ENCODE results near the gene SLC5A11. TPM values are rescaled to one million over a fixed set of nuclear protein-coding genes. Genes with fewer than 3 reads are reported as not detected.

SLC5A11 gene
- total RNA-seq, 1 experiment from 2014 or later, result 0.22 TPM

DNA sequence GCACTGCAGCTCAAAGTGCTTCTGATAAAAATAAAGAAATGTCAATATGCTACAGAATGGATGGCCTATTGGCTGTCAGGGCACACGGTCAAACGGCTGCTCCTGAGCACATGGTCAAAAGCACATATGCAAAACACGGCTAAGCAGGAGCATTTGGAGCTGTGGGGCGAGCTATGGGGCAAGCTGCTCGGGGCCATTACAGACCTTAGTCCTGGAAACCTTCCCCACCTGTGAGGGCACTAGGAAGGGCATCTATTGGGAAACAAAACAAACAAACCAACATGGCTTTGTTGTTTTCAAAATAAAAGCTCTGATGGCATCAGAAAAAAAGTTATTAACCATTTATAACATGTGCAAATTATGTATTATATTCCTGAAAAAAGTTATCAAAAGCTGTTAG is 83.6 kb downstream of the SLC5A11 start:
- no CpG with 5 or more reads among the region's 5 CpGs for WGBS (ENCODE audit: extremely low coverage, insufficient read length, low lambda C conversion rate)
- TF ChIP-seq, protein P1, sequence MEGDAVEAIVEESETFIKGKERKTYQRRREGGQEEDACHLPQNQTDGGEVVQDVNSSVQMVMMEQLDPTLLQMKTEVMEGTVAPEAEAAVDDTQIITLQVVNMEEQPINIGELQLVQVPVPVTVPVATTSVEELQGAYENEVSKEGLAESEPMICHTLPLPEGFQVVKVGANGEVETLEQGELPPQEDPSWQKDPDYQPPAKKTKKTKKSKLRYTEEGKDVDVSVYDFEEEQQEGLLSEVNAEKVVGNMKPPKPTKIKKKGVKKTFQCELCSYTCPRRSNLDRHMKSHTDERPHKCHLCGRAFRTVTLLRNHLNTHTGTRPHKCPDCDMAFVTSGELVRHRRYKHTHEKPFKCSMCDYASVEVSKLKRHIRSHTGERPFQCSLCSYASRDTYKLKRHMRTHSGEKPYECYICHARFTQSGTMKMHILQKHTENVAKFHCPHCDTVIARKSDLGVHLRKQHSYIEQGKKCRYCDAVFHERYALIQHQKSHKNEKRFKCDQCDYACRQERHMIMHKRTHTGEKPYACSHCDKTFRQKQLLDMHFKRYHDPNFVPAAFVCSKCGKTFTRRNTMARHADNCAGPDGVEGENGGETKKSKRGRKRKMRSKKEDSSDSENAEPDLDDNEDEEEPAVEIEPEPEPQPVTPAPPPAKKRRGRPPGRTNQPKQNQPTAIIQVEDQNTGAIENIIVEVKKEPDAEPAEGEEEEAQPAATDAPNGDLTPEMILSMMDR (conservative IDR thresholded peaks at IDR 0.05), result no peak
- H3K56ac ChIP-seq (ENCODE audit: insufficient read length, low read depth, low read length), result no peak overlapping the region
- no peak overlapping the region for H3K27ac ChIP-seq (ENCODE audit: insufficient read length, low read depth, low read length)
- Mint-ChIP-seq H3K4me1 (no peaks in the 10 kb centered on the region), H3K27ac (no peak overlapping the region), H3K9me3 (no peaks in the 10 kb centered on the region; a peak in 1 of 5 replicates), H3K36me3 (ENCODE audit: insufficient read depth in 1 of 3, low read depth in 3 of 3) (peaks cover 16 to 59% (median 46%) of the 10 kb centered on the region in 3 experiments; a peak in 6 of 7 replicates), H3K4me3 (no peak overlapping the region), H3K27me3 (ENCODE audit: low read depth) (no peaks in the 10 kb centered on the region)
- H4K91ac ChIP-seq (ENCODE audit: insufficient read length, low read depth, low read length), result no peak overlapping the region
- no peak overlapping the region for H4K5ac ChIP-seq (ENCODE audit: insufficient read length, low read depth, low read length)
- H3K79me1 ChIP-seq (ENCODE audit: insufficient read depth, low read depth, low read length, poor library complexity, severe bottlenecking), result no peaks in the 10 kb centered on the region
- no peaks in the 10 kb centered on the region for H3K27me3 ChIP-seq (ENCODE audit: insufficient read depth, low read length)
- no peak overlapping the region for H2AFZ ChIP-seq (ENCODE audit: low read length)
- H3K79me2 ChIP-seq (ENCODE audit: insufficient read depth, low read length), result no peaks in the 10 kb centered on the region
- H2BK5ac ChIP-seq (ENCODE audit: insufficient read length, low read length), result no peak overlapping the region
- no peaks in the 10 kb centered on the region for H4K20me1 ChIP-seq (ENCODE audit: control insufficient read depth, insufficient read depth, insufficient read length)
- no peak overlapping the region for H2BK20ac ChIP-seq (ENCODE audit: low read depth, low read length, poor library complexity, severe bottlenecking)
- H3K4me1 ChIP-seq (ENCODE audit: insufficient read depth, low read length), result no peaks in the 10 kb centered on the region
- H3K4me2 ChIP-seq (ENCODE audit: insufficient read depth, insufficient read length, low read length), result no peak overlapping the region
- no peak overlapping the region for H2BK120ac ChIP-seq (ENCODE audit: low read depth, low read length, poor library complexity, severe bottlenecking)
- no peak overlapping the region for H3K4ac ChIP-seq (ENCODE audit: low read depth, low read length)
- no peak overlapping the region for H3T11ph ChIP-seq (ENCODE audit: low read length)
- no peak overlapping the region for H2AK5ac ChIP-seq (ENCODE audit: insufficient read length, low read length)
- DNase-seq, result no peak
- no peak overlapping the region for H3K14ac ChIP-seq (ENCODE audit: insufficient read depth, low read length)
- no peak overlapping the region for H3K9ac ChIP-seq (ENCODE audit: extremely low read depth, insufficient read length, low read length)
- H4K8ac ChIP-seq (replicated peaks; ENCODE audit: insufficient read length, low read depth, low read length), result no peak overlapping the region
- H3K23ac ChIP-seq (ENCODE audit: insufficient read length, low read depth, low read length), result no peak overlapping the region
- no peak overlapping the region for H3K18ac ChIP-seq (ENCODE audit: insufficient read length, low read depth, low read length)
- no peaks in the 10 kb centered on the region for H3K23me2 ChIP-seq (ENCODE audit: insufficient read length, low read depth, low read length, poor library complexity, severe bottlenecking)
- H2BK12ac ChIP-seq (ENCODE audit: insufficient read length, low read depth, low read length), result no peak overlapping the region
- H3K9me3 ChIP-seq (ENCODE audit: control insufficient read depth, low read depth, low read length), result no peaks in the 10 kb centered on the region
- no peak overlapping the region for H2BK15ac ChIP-seq (ENCODE audit: low read depth, low read length)

All from H9 (cell line).